H1 (cell line): ENCODE results near the gene PIK3C2G. TPM values are rescaled to one million over a fixed set of nuclear protein-coding genes. Genes with fewer than 3 reads are reported as not detected.

Experiments
- CTCF ChIA-PET: fragments of 300-600 bp; sonication (Branson Sonifier 250); formaldehyde crosslinking; loops from one replicate; lab custom pipeline; 2021; ENCODE audit not compliant: partially characterized antibody; lab: Charles Lee
- POLR2A ChIA-PET: fragments of 300-600 bp; sonication (Branson Sonifier 250); formaldehyde crosslinking; loops from one replicate; lab custom pipeline; 2021; ENCODE audit warnings: inconsistent platforms; ENCODE audit not compliant: partially characterized antibody; lab: Charles Lee
- DNase-seq, 2 experiments: peaks; one replicate each; pipeline versions ENCODE4 v3.0.0 to v3.0.0-alpha.2; 2010 to 2022; ENCODE audit warnings: low spot score in 2 of 2, low read depth in 1 of 2, mixed read lengths in 1 of 2
- FAIRE-seq: peaks from 2 replicates; lab custom pipeline; 2011; peaks lifted over from hg19 to GRCh38; lab: Jason Lieb, UNC
- H2AFZ ChIP-seq: 2 replicates; pipeline ENCODE4 v1.8.1; 2012; ENCODE audit warnings: low read length, inconsistent platforms
- H2AK5ac ChIP-seq: 2 replicates; pipeline ENCODE4 v1.6.1; 2013; ENCODE audit warnings: low read depth, low read length
- H2BK120ac ChIP-seq: replicated peaks from 2 replicates; pipeline ENCODE3; 2013; ENCODE audit warnings: low read depth, low read length, inconsistent platforms
- H2BK12ac ChIP-seq: 2 replicates; pipeline ENCODE4 v1.6.1; 2013; ENCODE audit warnings: low read depth, low read length
- H2BK15ac ChIP-seq: 2 replicates; pipeline ENCODE4 v1.6.1; 2013; ENCODE audit warnings: low read length
- H2BK20ac ChIP-seq: 2 replicates; pipeline ENCODE4 v1.6.1; 2013; ENCODE audit warnings: low read length
- H2BK5ac ChIP-seq: 2 replicates; pipeline ENCODE4 v1.6.1; 2013; ENCODE audit warnings: low read depth, low read length
- H3K14ac ChIP-seq: 2 replicates; pipeline ENCODE4 v1.6.1; 2013; ENCODE audit warnings: inconsistent platforms; ENCODE audit not compliant: insufficient read length
- H3K18ac ChIP-seq: 2 replicates; pipeline ENCODE4 v1.6.1; 2013; ENCODE audit warnings: low read length; ENCODE audit errors: extremely low read depth
- H3K23ac ChIP-seq: 2 replicates; pipeline ENCODE4 v1.6.1; 2013; ENCODE audit warnings: inconsistent platforms; ENCODE audit not compliant: insufficient read length
- H3K23me2 ChIP-seq: 2 replicates; pipeline ENCODE4 v1.6.1; 2013; ENCODE audit warnings: low read depth, low read length
- H3K27ac ChIP-seq: 2 replicates; pipeline ENCODE4 v1.6.1; 2011; ENCODE audit warnings: low read depth, low read length, inconsistent platforms
- H3K27me3 ChIP-seq, 4 experiments: replicated peaks in 1 of 4; 1 replicate in 1 of 4; 2 replicates in 3 of 4; pipeline versions ENCODE4 v1.6.1 to v1.8.1; 2011 to 2013; ENCODE audit warnings: low read length in 3 of 4, mild to moderate bottlenecking in 3 of 4, inconsistent platforms in 2 of 4, mixed read lengths in 2 of 4, moderate library complexity in 1 of 4; ENCODE audit not compliant: control insufficient read depth in 3 of 4, insufficient read depth in 3 of 4; ENCODE audit errors: extremely low read depth in 1 of 4
- H3K36me3 ChIP-seq, 4 experiments: 2 replicates each; pipeline versions ENCODE4 v1.6.1 to v1.8.1; 2011 to 2013; ENCODE audit warnings: mild to moderate bottlenecking in 4 of 4, low read length in 3 of 4, moderate library complexity in 2 of 4, control low read depth in 1 of 4, inconsistent platforms in 1 of 4; ENCODE audit not compliant: insufficient read depth in 4 of 4, control insufficient read depth in 2 of 4
- H3K4ac ChIP-seq: replicated peaks from 2 replicates; pipeline ENCODE3; 2013; ENCODE audit warnings: low read length, low read depth, mixed read lengths, inconsistent platforms; ENCODE audit not compliant: insufficient read length
- H3K4me1 ChIP-seq, 4 experiments: replicated peaks in 1 of 4; 1 replicate in 1 of 4; 2 replicates in 3 of 4; pipeline versions ENCODE4 v1.6.1 to v1.8.1; 2011 to 2013; ENCODE audit warnings: low read length in 3 of 4, inconsistent platforms in 2 of 4, mixed read lengths in 1 of 4; ENCODE audit not compliant: insufficient read depth in 4 of 4, control insufficient read depth in 3 of 4
- H3K4me2 ChIP-seq, 2 experiments: 2 replicates each; pipeline versions ENCODE4 v1.6.1 to v1.8.1; 2011 to 2013; ENCODE audit warnings: low read depth in 2 of 2, low read length in 2 of 2, control low read depth in 1 of 2, inconsistent platforms in 1 of 2, mild to moderate bottlenecking in 1 of 2; ENCODE audit not compliant: insufficient read depth in 1 of 2
- H3K4me3 ChIP-seq, 4 experiments: fragments of 200-600, 300-600 bp in 1 of 4; sonication (generic), shearing (Covaris generic), sonication (Bioruptor Twin) in 1 of 4; 2 replicates each; pipeline versions ENCODE4 v1.5.1 to v1.8.1; 2011 to 2016; ENCODE audit warnings: low read length in 4 of 4, low read depth in 3 of 4, control low read depth in 2 of 4, inconsistent platforms in 2 of 4, mild to moderate bottlenecking in 2 of 4, mixed read lengths in 1 of 4, moderate library complexity in 1 of 4; ENCODE audit not compliant: insufficient read depth in 2 of 4; ENCODE audit errors: extremely low read depth in 1 of 4
- H3K56ac ChIP-seq: replicated peaks from 2 replicates; pipeline ENCODE3; 2013; ENCODE audit warnings: low read depth, mild to moderate bottlenecking, mixed read lengths, low read length, inconsistent platforms; ENCODE audit not compliant: insufficient read length
- H3K79me1 ChIP-seq: 2 replicates; pipeline ENCODE4 v1.6.1; 2013; ENCODE audit warnings: low read depth, low read length, control low read depth
- H3K79me2 ChIP-seq, 2 experiments: 2 replicates each; pipeline versions ENCODE4 v1.6.1 to v1.8.1; 2012 to 2013; ENCODE audit warnings: low read length in 2 of 2, mild to moderate bottlenecking in 2 of 2, inconsistent platforms in 1 of 2; ENCODE audit not compliant: insufficient read depth in 2 of 2, control insufficient read depth in 1 of 2
- H3K9ac ChIP-seq, 4 experiments: replicated peaks in 1 of 4; 1 replicate in 1 of 4; 2 replicates in 3 of 4; pipeline versions ENCODE4 v1.6.1 to v1.8.1; 2011 to 2013; ENCODE audit warnings: low read depth in 3 of 4, low read length in 3 of 4, control low read depth in 2 of 4, mild to moderate bottlenecking in 2 of 4, moderate library complexity in 2 of 4, inconsistent platforms in 1 of 4; ENCODE audit errors: extremely low read depth in 1 of 4
- H3K9me3 ChIP-seq, 2 experiments: 2 replicates each; pipeline versions ENCODE4 v1.6.1 to v1.8.1; 2012 to 2013; ENCODE audit warnings: mild to moderate bottlenecking in 2 of 2, moderate library complexity in 2 of 2, control low read depth in 1 of 2, inconsistent platforms in 1 of 2, low read depth in 1 of 2, low read length in 1 of 2, mixed read lengths in 1 of 2; ENCODE audit not compliant: insufficient read depth in 2 of 2
- H4K20me1 ChIP-seq, 2 experiments: replicated peaks in 1 of 2; 2 replicates each; pipeline versions ENCODE3 to v1.8.1; 2011 to 2013; ENCODE audit warnings: inconsistent platforms in 2 of 2, low read length in 2 of 2, mild to moderate bottlenecking in 1 of 2; ENCODE audit not compliant: insufficient read depth in 2 of 2, control insufficient read depth in 1 of 2
- H4K5ac ChIP-seq: 2 replicates; pipeline ENCODE4 v1.6.1; 2013; ENCODE audit warnings: low read length, low read depth, mixed read lengths, inconsistent platforms; ENCODE audit not compliant: insufficient read length
- H4K8ac ChIP-seq: 2 replicates; pipeline ENCODE4 v1.8.0; 2013; ENCODE audit warnings: mild to moderate bottlenecking, moderate library complexity, low read length, inconsistent platforms; ENCODE audit not compliant: insufficient read depth; ENCODE audit errors: extremely low read depth
- H4K91ac ChIP-seq: replicated peaks from 2 replicates; pipeline ENCODE3; 2013; ENCODE audit warnings: low read length, mixed read lengths, inconsistent platforms; ENCODE audit not compliant: insufficient read length
- JUND ChIP-seq: IDR thresholded peaks from 2 replicates; pipeline ENCODE4 v1.6.1; 2011; ENCODE audit warnings: mild to moderate bottlenecking, improper control_type of control experiment, low read length
- POLR2A ChIP-seq, 2 experiments: IDR thresholded peaks; 1 replicate in 1 of 2; 2 replicates in 1 of 2; pipeline ENCODE4 v1.6.1; 2011; ENCODE audit warnings: low read depth in 2 of 2, low read length in 2 of 2, mild to moderate bottlenecking in 2 of 2; ENCODE audit errors: control extremely low read depth in 1 of 2
- RAD21 ChIP-seq, 2 experiments: IDR thresholded peaks in 1 of 2; conservative IDR thresholded peaks in 1 of 2; 2 replicates each; pipeline ENCODE4 v1.6.1; 2011; ENCODE audit warnings: low read depth in 2 of 2, low read length in 2 of 2, improper control_type of control experiment in 1 of 2, inconsistent platforms in 1 of 2, mild to moderate bottlenecking in 1 of 2, moderate library complexity in 1 of 2
- RBBP5 ChIP-seq: IDR thresholded peaks from 2 replicates; pipeline ENCODE4 v1.7.1; 2012; ENCODE audit warnings: low read depth, mild to moderate bottlenecking, inconsistent platforms, low read length, moderate library complexity, borderline replicate concordance
- SP2 ChIP-seq: IDR thresholded peaks from 2 replicates; pipeline ENCODE4 v1.6.1; 2012; ENCODE audit warnings: mild to moderate bottlenecking, low read length, inconsistent platforms
- TAF7 ChIP-seq: optimal IDR thresholded peaks from 2 replicates; pipeline ENCODE3; 2011; ENCODE audit warnings: low read depth, mild to moderate bottlenecking, inconsistent platforms, low read length, moderate library complexity, borderline replicate concordance
- WGBS, 2 experiments: shearing (Covaris generic) in 1 of 2; methylation state at CpG; one replicate each; pipeline versions ENCODE4 v1.1.6 to v1.1.7; 2013 to 2015; ENCODE audit warnings: low lambda C conversion rate in 2 of 2, mixed read lengths in 2 of 2, inconsistent platforms in 1 of 2, low coverage in 1 of 2, missing lambda C conversion rate in 1 of 2; ENCODE audit not compliant: insufficient replicate concordance in 2 of 2, insufficient coverage in 1 of 2, insufficient read length in 1 of 2; ENCODE audit errors: extremely low coverage in 1 of 2, missing lambda C conversion rate in 1 of 2; 5-methylcytosine and 5-hydroxymethylcytosine counted together
- polyA plus RNA-seq, 7 experiments: library from polyadenylated mRNA; depleted of rRNA in 3 of 7; stranded (reverse) in 5 of 7; unstranded in 2 of 7; fragments of >200 nt in 5 of 7; fragments of 200-250 nt in 2 of 7; gene quantifications; 1 replicate in 5 of 7; 2 replicates in 1 of 7; 4 replicates in 1 of 7; pipeline versions ENCODE4 v1.2.1 to v1.2.3, GENCODE V29; 2011 to 2013; ENCODE audit warnings: missing spikeins in 2 of 7, mixed read lengths in 2 of 7
- total RNA-seq: library from RNA; stranded (reverse); fragmentation: NEBNext Ultra II Directional; extraction: Animal tissue kit (Norgen Biotek cat#: 25700); gene quantifications from 2 replicates; pipeline ENCODE4 v1.2.1, GENCODE V29; 2021
- TF ChIP-seq, protein P1 (sequence below): IDR thresholded peaks from 2 replicates; pipeline ENCODE4 v1.6.1; 2012; ENCODE audit warnings: inconsistent platforms

PIK3C2G gene
- total and polyA plus RNA-seq, 2 of the 8 experiments (the other 6 are each of a cell fraction or from before 2014, with no cell fraction given) = not detected

DNA sequence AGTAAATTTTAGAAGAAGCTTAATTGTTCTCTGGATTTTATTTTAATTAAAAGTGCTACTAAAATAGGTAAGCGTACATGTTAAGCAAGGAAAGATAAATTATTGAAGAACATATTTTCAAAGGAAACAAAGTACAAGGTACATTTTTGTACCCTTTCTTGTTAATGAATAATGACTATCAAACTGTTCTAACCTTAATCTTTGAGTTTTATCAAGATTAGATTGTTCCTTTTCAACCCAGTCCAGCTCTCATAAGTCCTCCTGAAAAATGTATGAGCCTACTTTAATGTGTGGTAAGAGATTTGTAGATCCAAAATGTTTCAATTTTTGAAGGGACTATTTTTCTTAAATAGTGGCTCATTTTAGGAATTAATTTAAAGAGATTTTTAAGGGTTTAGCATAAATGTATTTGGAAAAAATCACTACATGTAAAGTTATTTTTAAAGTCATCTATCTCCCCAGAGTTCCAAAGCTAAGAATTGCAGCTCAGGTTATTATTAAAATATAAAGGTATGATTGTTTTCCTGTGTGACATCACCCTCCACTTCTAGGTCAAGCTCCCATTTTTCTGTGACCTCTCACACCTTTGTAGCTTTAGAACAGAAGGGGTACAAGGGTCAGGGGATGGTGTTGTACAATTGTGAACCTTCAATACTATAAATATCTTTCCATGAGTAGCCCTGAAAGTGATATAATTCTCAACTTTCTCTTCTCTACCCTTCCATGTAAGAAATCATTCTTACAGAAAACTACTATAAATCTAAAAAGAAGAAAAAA is 1.2 kb upstream of the PIK3C2G start:
- Histone ChIP-seq H3K18ac (no peak overlapping the region), H2BK5ac (no peak overlapping the region), H3K23ac (no peak overlapping the region), H3K4me2 (no peak overlapping the region), H3K23me2 (no peaks in the 10 kb centered on the region; the same call in 1 of the 2 replicates), H3K9ac (no peak overlapping the region), H3K4me3 (no peak overlapping the region), H3K79me1 (no peaks in the 10 kb centered on the region), H3K14ac (no peak overlapping the region), H4K20me1 (no peaks in the 10 kb centered on the region), H3K9me3 (no peaks in the 10 kb centered on the region), H4K91ac (no peak overlapping the region), H2BK15ac (no peak overlapping the region), H3K27ac (no peak overlapping the region), H2BK20ac (no peak overlapping the region), H3K56ac (no peak overlapping the region), H3K4me1 (no peaks in the 10 kb centered on the region), H2BK12ac (no peak overlapping the region), H4K5ac (no peak overlapping the region), H3K27me3 (no peaks in the 10 kb centered on the region), H3K36me3 (no peaks in the 10 kb centered on the region), H3K79me2 (no peaks in the 10 kb centered on the region), H2AK5ac (no peak overlapping the region), H3K4ac (no peak overlapping the region), H4K8ac (no peak overlapping the region), H2AFZ (no peak overlapping the region), H2BK120ac (no peak overlapping the region)
- DNase-seq (no peak), FAIRE-seq (no peak)
- WGBS, 2 experiments = 86% methylated on average over 1 of the region's 1 CpG; no CpG with 5 or more reads in 1 of the 2 experiments
- POLR2A ChIA-PET = no interaction called here
- CTCF ChIA-PET = interaction anchor here (0.7 kb wide), 1 partner anchor 14 kb away, joined by 4 read pairs; no protein-coding TSS in a partner anchor
- TF ChIP-seq RAD21 (IDR thresholded peaks at IDR 0.05 in 1 of 2, conservative IDR thresholded peaks at IDR 0.05 in 1 of 2; ENCODE audit: low read depth in 2 of 2, low read length in 2 of 2) (no peak), POLR2A (IDR thresholded peaks at IDR 0.05; ENCODE audit: control extremely low read depth in 1 of 2, low read depth in 2 of 2, low read length in 2 of 2) (no peak), JUND (no peak), RBBP5 (no peak), TAF7 (no peak), SP2 (no peak)
- TF ChIP-seq, protein P1, sequence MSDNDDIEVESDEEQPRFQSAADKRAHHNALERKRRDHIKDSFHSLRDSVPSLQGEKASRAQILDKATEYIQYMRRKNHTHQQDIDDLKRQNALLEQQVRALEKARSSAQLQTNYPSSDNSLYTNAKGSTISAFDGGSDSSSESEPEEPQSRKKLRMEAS = no peak
